BJ (cell line): ENCODE results near the gene KRTAP10-2. TPM values are rescaled to one million over a fixed set of nuclear protein-coding genes. Genes with fewer than 3 reads are reported as not detected.
"Not testable (repeated sequence)": the region's sequence is repeated elsewhere in the genome, so short reads cannot be mapped to it uniquely, and the experiment has no call there.

Source experiments
- CTCF ChIA-PET: fragments of 350-600 bp; formaldehyde crosslinking; extraction: SDS; loops from one replicate; lab custom pipeline; 2021; ENCODE audit warnings: antibody characterized with exemption, inconsistent platforms; lab: Yijun Ruan, JAX
- POLR2A ChIA-PET: fragments of 300-600 bp; sonication (Branson Sonifier 250); formaldehyde crosslinking; extraction: SDS; loops from one replicate; lab custom pipeline; 2021; ENCODE audit warnings: antibody characterized with exemption; lab: Charles Lee
- DNase-seq: peaks from one replicate; pipeline ENCODE4 v3.0.0-alpha.2; 2011; ENCODE audit warnings: low read depth
- H3K27me3 ChIP-seq: 2 replicates; pipeline ENCODE4 v1.6.0; 2011; ENCODE audit warnings: low read length; ENCODE audit not compliant: control insufficient read depth, insufficient read depth
- H3K36me3 ChIP-seq: 2 replicates; pipeline ENCODE4 v1.5.1; 2011; ENCODE audit warnings: low read length; ENCODE audit not compliant: control insufficient read depth, insufficient read depth
- H3K4me3 ChIP-seq: 2 replicates; pipeline ENCODE4 v1.5.1; 2011; ENCODE audit warnings: low read depth, mild to moderate bottlenecking, control low read depth, low read length
- polyA plus RNA-seq: library from polyadenylated mRNA; depleted of rRNA; stranded (reverse); fragments of >200 nt; gene quantifications from 2 replicates; pipeline ENCODE4 v1.2.3, GENCODE V29; 2011
- TF ChIP-seq, protein P1 (sequence below): IDR thresholded peaks from 2 replicates; pipeline ENCODE4 v1.5.1; 2011; ENCODE audit warnings: low read depth, mild to moderate bottlenecking, control low read depth, inconsistent platforms, low read length, moderate library complexity; ENCODE audit not compliant: insufficient read depth

The KRTAP10-2 gene
- polyA plus RNA-seq, 1 experiment: not detected

DNA sequence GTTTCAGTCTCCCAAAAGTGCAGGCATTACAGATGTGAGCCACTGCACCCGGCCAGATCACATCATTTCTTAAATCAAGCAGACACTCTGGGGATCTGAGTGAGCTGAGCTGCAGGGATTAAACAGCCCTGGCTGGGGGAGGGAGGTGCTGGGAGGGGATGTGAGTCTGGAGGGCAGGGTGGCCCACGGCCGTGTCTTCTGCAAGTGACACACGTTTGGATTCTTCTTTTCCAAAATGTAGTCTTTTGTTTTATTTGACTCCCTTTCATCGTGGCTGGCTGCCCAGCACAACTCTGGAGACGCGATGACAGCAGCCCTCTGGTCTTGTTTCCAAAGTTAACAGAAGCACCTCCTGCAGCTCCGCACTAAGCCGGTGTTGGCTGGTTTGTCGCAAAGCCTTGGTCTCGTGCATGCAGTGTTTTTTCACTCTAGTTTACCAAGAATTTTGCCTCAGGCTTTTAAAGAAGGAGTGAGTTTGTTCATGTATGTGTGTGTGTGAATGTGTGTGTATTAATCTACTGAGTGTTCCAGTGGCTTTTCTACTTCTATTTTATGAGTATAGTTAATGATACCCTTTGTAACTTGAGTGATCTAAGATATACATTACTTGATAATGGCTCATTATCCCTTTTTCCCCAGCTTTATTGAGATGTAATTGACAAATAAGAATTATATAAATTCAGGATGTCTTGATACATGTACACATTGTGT lies 31.9 kb upstream of the KRTAP10-2 start:
- H3K4me3 ChIP-seq: no peak overlapping the region
- no peaks in the 10 kb centered on the region for H3K36me3 ChIP-seq
- TF ChIP-seq, protein P1, sequence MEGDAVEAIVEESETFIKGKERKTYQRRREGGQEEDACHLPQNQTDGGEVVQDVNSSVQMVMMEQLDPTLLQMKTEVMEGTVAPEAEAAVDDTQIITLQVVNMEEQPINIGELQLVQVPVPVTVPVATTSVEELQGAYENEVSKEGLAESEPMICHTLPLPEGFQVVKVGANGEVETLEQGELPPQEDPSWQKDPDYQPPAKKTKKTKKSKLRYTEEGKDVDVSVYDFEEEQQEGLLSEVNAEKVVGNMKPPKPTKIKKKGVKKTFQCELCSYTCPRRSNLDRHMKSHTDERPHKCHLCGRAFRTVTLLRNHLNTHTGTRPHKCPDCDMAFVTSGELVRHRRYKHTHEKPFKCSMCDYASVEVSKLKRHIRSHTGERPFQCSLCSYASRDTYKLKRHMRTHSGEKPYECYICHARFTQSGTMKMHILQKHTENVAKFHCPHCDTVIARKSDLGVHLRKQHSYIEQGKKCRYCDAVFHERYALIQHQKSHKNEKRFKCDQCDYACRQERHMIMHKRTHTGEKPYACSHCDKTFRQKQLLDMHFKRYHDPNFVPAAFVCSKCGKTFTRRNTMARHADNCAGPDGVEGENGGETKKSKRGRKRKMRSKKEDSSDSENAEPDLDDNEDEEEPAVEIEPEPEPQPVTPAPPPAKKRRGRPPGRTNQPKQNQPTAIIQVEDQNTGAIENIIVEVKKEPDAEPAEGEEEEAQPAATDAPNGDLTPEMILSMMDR: no peak
- no peak for DNase-seq
- no peaks in the 10 kb centered on the region for H3K27me3 ChIP-seq
- CTCF ChIA-PET: no interaction called here
- POLR2A ChIA-PET: no interaction called here

DNA sequence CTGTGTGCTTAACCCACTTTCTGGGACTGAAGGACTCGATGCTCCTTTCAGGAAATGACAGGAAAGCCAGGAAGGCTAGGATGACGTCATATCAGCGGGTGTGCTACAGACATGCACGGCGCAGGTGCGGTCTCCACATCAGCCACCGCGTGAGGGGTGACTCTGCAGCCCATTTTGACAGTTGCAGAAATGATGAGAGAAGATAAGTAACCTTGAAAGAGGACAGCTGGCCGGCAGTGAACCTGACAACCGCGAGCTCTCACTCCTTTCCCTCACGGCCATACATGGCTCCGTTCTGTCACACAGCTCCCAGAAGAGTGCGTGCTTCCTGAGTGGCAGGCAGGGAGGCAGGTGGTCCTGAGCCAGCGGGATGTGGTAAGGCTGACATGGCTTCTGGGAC lies 30.8 kb upstream of the KRTAP10-2 start:
- no peak for DNase-seq
- Histone ChIP-seq H3K4me3 (no peak overlapping the region), H3K36me3 (no peaks in the 10 kb centered on the region), H3K27me3 (no peaks in the 10 kb centered on the region)
- POLR2A ChIA-PET: no interaction called here
- TF ChIP-seq, protein P1: no peak
- CTCF ChIA-PET: no interaction called here

DNA sequence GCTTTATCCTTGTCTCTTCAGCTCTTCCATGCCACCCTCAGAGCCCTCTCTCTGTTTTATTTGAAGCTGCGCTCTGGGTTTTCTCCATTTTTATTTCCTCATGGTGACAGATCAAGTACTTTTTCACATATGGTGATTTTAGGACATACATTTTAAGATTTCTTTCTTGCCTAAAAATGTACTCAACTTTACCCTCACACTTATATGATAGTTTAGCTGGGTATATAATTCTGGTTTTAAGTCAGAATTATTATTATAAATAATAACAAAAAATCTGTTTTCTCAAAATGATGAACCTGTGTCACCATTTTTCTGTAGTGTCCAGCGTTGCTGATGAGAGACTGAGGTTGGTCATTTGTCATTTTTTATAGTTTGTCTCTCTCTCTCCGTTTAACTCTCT lies 29.9 kb upstream of the KRTAP10-2 start:
- POLR2A ChIA-PET: no interaction called here
- TF ChIP-seq, protein P1: no peak
- CTCF ChIA-PET: no interaction called here
- DNase-seq: no peak
- Histone ChIP-seq H3K36me3 (no peaks in the 10 kb centered on the region), H3K4me3 (no peak overlapping the region), H3K27me3 (no peaks in the 10 kb centered on the region)

DNA sequence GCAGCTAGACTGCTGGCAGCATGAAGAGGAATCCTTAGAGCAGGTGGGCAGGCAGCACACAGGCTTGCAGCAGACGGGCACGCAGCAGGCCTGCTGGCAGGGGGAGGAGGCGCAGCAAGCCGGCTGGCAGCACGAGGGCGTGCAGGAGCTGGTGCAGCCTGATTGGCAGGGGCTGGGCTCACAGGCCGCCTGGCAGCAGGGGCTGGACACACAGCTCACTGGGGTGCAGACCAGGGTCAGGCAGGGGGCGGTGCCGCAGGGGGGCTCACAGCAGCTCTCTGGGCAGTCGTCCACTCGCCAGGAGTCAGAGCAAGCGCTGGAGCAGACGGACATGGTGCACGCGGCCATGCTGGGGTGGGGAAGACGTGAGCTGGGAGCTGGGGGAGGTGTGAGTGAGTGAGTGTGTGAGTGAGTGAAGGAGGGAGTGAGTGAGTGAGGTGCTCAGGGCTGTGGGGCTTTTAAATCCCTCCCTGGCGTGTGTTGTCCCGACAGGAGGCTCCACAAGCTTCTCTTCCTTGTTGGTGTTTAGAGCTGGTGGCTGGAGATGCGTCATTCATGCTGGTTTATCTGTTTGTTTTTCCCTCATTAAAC lies 29.0 kb upstream of the KRTAP10-2 start, which contains the start of gene KRTAP10-5:
TSS of gene KRTAP10-5 (minus strand) at position 374 of the 591 bp plus-strand sequence. CDS start at position 348, 26 bp downstream.
- CTCF ChIA-PET, POLR2A ChIA-PET, H3K27me3 ChIP-seq, DNase-seq, H3K36me3 ChIP-seq, H3K4me3 ChIP-seq: not testable (repeated sequence)

DNA sequence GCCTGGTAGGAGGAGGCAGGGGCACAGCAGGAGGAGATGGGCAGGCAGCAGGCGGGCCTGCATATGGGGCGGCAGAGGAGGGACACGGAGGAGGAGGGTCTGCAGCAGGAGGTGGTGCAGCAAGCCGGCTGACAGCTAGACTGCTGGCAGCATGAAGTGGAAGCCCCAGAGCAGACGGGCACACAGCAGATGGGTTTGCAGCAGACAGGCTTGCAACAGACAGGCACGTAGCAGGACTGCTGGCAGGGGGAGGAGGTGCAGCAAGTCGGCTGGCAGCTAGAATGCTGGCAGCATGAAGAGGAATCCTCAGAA lies 28.5 kb upstream of the KRTAP10-2 start:
- H3K4me3 ChIP-seq: no peak overlapping the region
- TF ChIP-seq, protein P1: no peak
- no peak for DNase-seq
- no peaks in the 10 kb centered on the region for H3K36me3 ChIP-seq
- no peaks in the 10 kb centered on the region for H3K27me3 ChIP-seq
- ChIA-PET CTCF (no interaction called here), POLR2A (no interaction called here)
